Mesenchymal stem cell (in vitro differentiated cells and primary cell): Measurements from ENCODE around the gene TAS2R39. TPM values are rescaled to one million over a fixed set of nuclear protein-coding genes. Genes with fewer than 3 reads are reported as not detected.

Experiments used
- DNase-seq: peaks from one replicate; pipeline ENCODE4 v3.0.0-alpha.2; 2013
- H2AFZ ChIP-seq: one replicate; pipeline ENCODE4 v1.6.1; 2013; ENCODE audit warnings: low read depth, mild to moderate bottlenecking, control low read depth, inconsistent platforms, low read length, moderate library complexity
- H2AK5ac ChIP-seq: 2 replicates; pipeline ENCODE4 v1.6.1; 2013; ENCODE audit warnings: low read length, moderate library complexity, mild to moderate bottlenecking, inconsistent platforms; ENCODE audit not compliant: severe bottlenecking
- H2BK120ac ChIP-seq: one replicate; pipeline ENCODE4 v1.6.1; 2013; ENCODE audit warnings: low read depth, mild to moderate bottlenecking, inconsistent platforms, low read length, moderate library complexity
- H2BK12ac ChIP-seq, 2 experiments: one replicate each; pipeline ENCODE4 v1.6.1; 2013; ENCODE audit warnings: inconsistent platforms in 2 of 2, low read length in 2 of 2, mild to moderate bottlenecking in 2 of 2, moderate library complexity in 2 of 2, control low read depth in 1 of 2
- H2BK15ac ChIP-seq: one replicate; pipeline ENCODE4 v1.6.1; 2013; ENCODE audit warnings: mild to moderate bottlenecking, low read depth, inconsistent platforms; ENCODE audit not compliant: poor library complexity, severe bottlenecking
- H2BK5ac ChIP-seq: 2 replicates; pipeline ENCODE4 v1.6.1; 2013; ENCODE audit warnings: low read depth, mild to moderate bottlenecking, low read length, control low read depth, inconsistent platforms; ENCODE audit not compliant: poor library complexity, severe bottlenecking
- H3K14ac ChIP-seq, 2 experiments: one replicate each; pipeline ENCODE4 v1.6.1; 2013; ENCODE audit warnings: inconsistent platforms in 2 of 2, low read length in 2 of 2, control low read depth in 1 of 2, mild to moderate bottlenecking in 1 of 2, moderate library complexity in 1 of 2
- H3K18ac ChIP-seq, 2 experiments: one replicate each; pipeline ENCODE4 v1.6.1; 2013; ENCODE audit warnings: inconsistent platforms in 2 of 2, low read length in 2 of 2, control low read depth in 1 of 2, low read depth in 1 of 2, mild to moderate bottlenecking in 1 of 2
- H3K23ac ChIP-seq, 2 experiments: one replicate each; pipeline ENCODE4 v1.6.1; 2013; ENCODE audit warnings: inconsistent platforms in 2 of 2, low read length in 2 of 2, mild to moderate bottlenecking in 2 of 2, moderate library complexity in 2 of 2, control low read depth in 1 of 2
- H3K27ac ChIP-seq: 2 replicates; pipeline ENCODE4 v1.5.1; 2013; ENCODE audit warnings: mild to moderate bottlenecking, moderate library complexity, low read length, control low read depth, inconsistent platforms; ENCODE audit not compliant: poor library complexity, severe bottlenecking
- H3K27me3 ChIP-seq, 2 experiments: 2 replicates each; pipeline versions ENCODE4 v1.6.1 to v1.7.0; 2013; ENCODE audit warnings: low read length in 2 of 2, mild to moderate bottlenecking in 2 of 2, moderate library complexity in 2 of 2, control low read depth in 1 of 2, inconsistent platforms in 1 of 2; ENCODE audit not compliant: control insufficient read depth in 1 of 2, insufficient read depth in 1 of 2
- H3K36me3 ChIP-seq, 2 experiments: 2 replicates each; pipeline versions ENCODE4 v1.6.1 to v1.7.0; 2013; ENCODE audit warnings: low read length in 2 of 2, control low read depth in 1 of 2, inconsistent platforms in 1 of 2, low read depth in 1 of 2, mild to moderate bottlenecking in 1 of 2; ENCODE audit not compliant: insufficient read depth in 2 of 2, control insufficient read depth in 1 of 2
- H3K4ac ChIP-seq, 2 experiments: one replicate each; pipeline ENCODE4 v1.6.1; 2013; ENCODE audit warnings: inconsistent platforms in 2 of 2, low read length in 2 of 2, mild to moderate bottlenecking in 2 of 2, moderate library complexity in 2 of 2, control low read depth in 1 of 2, low read depth in 1 of 2
- H3K4me1 ChIP-seq: 2 replicates; pipeline ENCODE4 v1.6.1; 2013; ENCODE audit warnings: low read depth, low read length, control low read depth; ENCODE audit not compliant: control insufficient read depth, insufficient read depth
- H3K4me2 ChIP-seq: 2 replicates; pipeline ENCODE4 v1.6.1; 2013; ENCODE audit warnings: low read length, mild to moderate bottlenecking, inconsistent platforms; ENCODE audit not compliant: poor library complexity, severe bottlenecking
- H3K4me3 ChIP-seq, 2 experiments: 2 replicates each; pipeline versions ENCODE4 v1.5.1 to v1.7.0; 2013; ENCODE audit warnings: low read length in 2 of 2, mild to moderate bottlenecking in 2 of 2, control low read depth in 1 of 2, low read depth in 1 of 2; ENCODE audit not compliant: insufficient read depth in 1 of 2
- H3K79me1 ChIP-seq: replicated peaks from 2 replicates; pipeline ENCODE4 v1.6.1; 2013; ENCODE audit warnings: mild to moderate bottlenecking, control low read depth, low read length, inconsistent platforms; ENCODE audit not compliant: poor library complexity, severe bottlenecking
- H3K9ac ChIP-seq: 2 replicates; pipeline ENCODE4 v1.7.0; 2013; ENCODE audit warnings: mild to moderate bottlenecking, low read length, moderate library complexity
- H3K9me3 ChIP-seq: 2 replicates; pipeline ENCODE4 v1.7.0; 2013; ENCODE audit warnings: mild to moderate bottlenecking, low read length; ENCODE audit not compliant: control insufficient read depth
- H4K8ac ChIP-seq: one replicate; pipeline ENCODE4 v1.6.1; 2013; ENCODE audit warnings: inconsistent platforms, mild to moderate bottlenecking, low read length, moderate library complexity
- H4K91ac ChIP-seq: one replicate; pipeline ENCODE4 v1.6.1; 2013; ENCODE audit warnings: mild to moderate bottlenecking, low read length, inconsistent platforms
- WGBS: methylation state at CpG from one replicate; pipeline ENCODE4 v1.1.7; 2013; ENCODE audit warnings: mixed read lengths; 5-methylcytosine and 5-hydroxymethylcytosine counted together
- polyA plus RNA-seq, 2 experiments: library from polyadenylated mRNA; stranded (reverse); fragments of 200-250 nt; gene quantifications; one replicate each; pipeline ENCODE4 v1.2.3, GENCODE V29; 2013

Gene TAS2R39
- not detected for polyA plus RNA-seq (2013, experiment 1 of 2)
- polyA plus RNA-seq (2013, experiment 2 of 2) = not detected

GRCh38 chr7:143183024-143183423 lies at the start of gene TAS2R39:
TSS of gene TAS2R39 (plus strand) at chr7:143183419. CDS start at chr7:143183419, 0 bp downstream.
- H3K27ac ChIP-seq = no peak within 1 kb of the TSS
- no peaks in the 10 kb centered on the region for H3K4me1 ChIP-seq
- no peak within 1 kb of the TSS for H3K4ac ChIP-seq
- H2BK12ac ChIP-seq = no peak within 1 kb of the TSS
- H2AK5ac ChIP-seq = no peak within 1 kb of the TSS
- no peak within 1 kb of the TSS for H3K4me2 ChIP-seq
- no peak within 1 kb of the TSS for H3K18ac ChIP-seq
- H3K36me3 ChIP-seq = no peaks in the 10 kb centered on the region
- H2BK120ac ChIP-seq = no peak within 1 kb of the TSS
- H4K8ac ChIP-seq = no peak within 1 kb of the TSS
- no peak within 1 kb of the TSS for H3K9ac ChIP-seq
- H3K4me3 ChIP-seq = no peak within 1 kb of the TSS
- WGBS = 71% methylated on average over 2 of the region's 3 CpGs
- H2AFZ ChIP-seq = no peak within 1 kb of the TSS
- no peak within 1 kb of the TSS for H4K91ac ChIP-seq
- H2BK15ac ChIP-seq = no peak within 1 kb of the TSS
- no peak within 1 kb of the TSS for H3K23ac ChIP-seq
- H3K9me3 ChIP-seq = peaks cover 7% of the 10 kb centered on the region
- H3K27me3 ChIP-seq = peaks cover 0 to 3% of the 10 kb centered on the region in 2 experiments
- H3K79me1 ChIP-seq = no peaks in the 10 kb centered on the region
- H3K14ac ChIP-seq = no peak within 1 kb of the TSS
- DNase-seq = no peak
- H2BK5ac ChIP-seq = no peak within 1 kb of the TSS

GRCh38 chr7:143147070-143147469 lies 36.1 kb upstream of the TAS2R39 start:
- no peak overlapping the region for H3K4me2 ChIP-seq
- H2BK120ac ChIP-seq = no peak overlapping the region
- H3K18ac ChIP-seq = no peak overlapping the region
- no peaks in the 10 kb centered on the region for H3K4me1 ChIP-seq
- H4K91ac ChIP-seq = no peak overlapping the region
- no peak overlapping the region for H3K4me3 ChIP-seq
- H2AFZ ChIP-seq = no peak overlapping the region
- H3K9ac ChIP-seq = no peak overlapping the region
- DNase-seq = no peak
- H3K27ac ChIP-seq = no peak overlapping the region
- H3K9me3 ChIP-seq = no peaks in the 10 kb centered on the region
- no peak overlapping the region for H2BK15ac ChIP-seq
- H3K14ac ChIP-seq = no peak overlapping the region
- H2BK5ac ChIP-seq = no peak overlapping the region
- H2BK12ac ChIP-seq = no peak overlapping the region
- no peak overlapping the region for H3K4ac ChIP-seq
- no peak overlapping the region for H4K8ac ChIP-seq
- no peaks in the 10 kb centered on the region for H3K79me1 ChIP-seq
- no peaks in the 10 kb centered on the region for H3K27me3 ChIP-seq
- no peak overlapping the region for H3K23ac ChIP-seq
- H3K36me3 ChIP-seq = no peaks in the 10 kb centered on the region
- no peak overlapping the region for H2AK5ac ChIP-seq

DNA sequence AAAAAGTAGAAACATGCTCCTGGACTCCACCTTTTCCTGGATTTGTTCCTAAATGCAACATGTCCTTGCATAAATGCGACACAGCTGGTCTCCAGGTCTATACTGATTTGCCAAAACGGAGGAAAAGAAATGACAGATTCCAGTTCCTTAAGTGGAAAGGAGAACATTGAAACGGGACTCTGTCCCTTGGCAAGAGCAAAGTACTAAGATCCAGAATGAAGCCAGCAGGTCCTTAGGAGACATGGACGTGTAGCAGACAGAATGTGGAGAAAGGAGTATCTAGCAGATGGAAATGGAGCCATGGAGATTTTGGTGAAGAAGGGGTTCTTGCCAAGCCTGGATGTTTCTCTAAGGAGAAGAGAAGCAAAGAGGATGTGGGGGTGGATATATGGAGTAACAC lies 35.2 kb upstream of the TAS2R39 start:
- Histone ChIP-seq H3K9me3 (no peaks in the 10 kb centered on the region), H3K27ac (no peak overlapping the region), H2AFZ (no peak overlapping the region), H4K8ac (no peak overlapping the region), H3K36me3 (no peaks in the 10 kb centered on the region), H3K4me1 (no peaks in the 10 kb centered on the region), H3K9ac (no peak overlapping the region), H2BK15ac (no peak overlapping the region), H2AK5ac (no peak overlapping the region), H3K18ac (no peak overlapping the region), H4K91ac (no peak overlapping the region), H3K4me2 (no peak overlapping the region), H3K14ac (no peak overlapping the region), H3K79me1 (no peaks in the 10 kb centered on the region), H3K23ac (no peak overlapping the region), H2BK12ac (no peak overlapping the region), H2BK120ac (no peak overlapping the region), H3K4me3 (no peak overlapping the region), H3K27me3 (no peaks in the 10 kb centered on the region), H3K4ac (no peak overlapping the region), H2BK5ac (no peak overlapping the region)
- DNase-seq = no peak
- WGBS = 40% methylated on average over 4 of the region's 4 CpGs

DNA sequence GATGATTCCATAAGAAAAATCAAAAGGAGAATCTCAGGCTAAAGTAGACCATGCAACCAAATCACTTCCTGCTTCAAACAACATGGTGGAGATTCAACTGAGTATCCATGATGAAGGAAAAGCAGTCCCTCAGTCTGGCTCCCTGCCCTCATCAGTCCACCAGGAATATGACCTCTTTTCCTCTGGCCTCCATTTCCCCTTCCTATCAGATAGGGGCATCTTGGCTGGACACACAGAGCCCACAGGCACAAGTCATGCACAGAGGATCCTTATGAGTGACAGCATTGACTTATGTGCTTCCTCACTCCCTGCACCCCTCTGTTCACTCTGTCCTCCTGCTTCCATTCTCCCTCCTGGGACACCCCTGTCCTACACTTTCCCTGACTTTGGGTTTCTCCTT lies 34.6 kb upstream of the TAS2R39 start:
- no peak overlapping the region for H3K4me3 ChIP-seq
- H3K9ac ChIP-seq = no peak overlapping the region
- no peak overlapping the region for H3K18ac ChIP-seq
- no peaks in the 10 kb centered on the region for H3K79me1 ChIP-seq
- H2AFZ ChIP-seq = no peak overlapping the region
- no peak overlapping the region for H3K4me2 ChIP-seq
- no peak for DNase-seq
- no peak overlapping the region for H3K14ac ChIP-seq
- H2BK12ac ChIP-seq = no peak overlapping the region
- H3K9me3 ChIP-seq = no peaks in the 10 kb centered on the region
- no peaks in the 10 kb centered on the region for H3K4me1 ChIP-seq
- no peak overlapping the region for H3K4ac ChIP-seq
- no peak overlapping the region for H3K23ac ChIP-seq
- H4K8ac ChIP-seq = no peak overlapping the region
- no peak overlapping the region for H2BK120ac ChIP-seq
- no peaks in the 10 kb centered on the region for H3K36me3 ChIP-seq
- H3K27me3 ChIP-seq = no peaks in the 10 kb centered on the region
- no peak overlapping the region for H3K27ac ChIP-seq
- no peak overlapping the region for H2BK15ac ChIP-seq
- H4K91ac ChIP-seq = no peak overlapping the region
- no peak overlapping the region for H2BK5ac ChIP-seq
- no peak overlapping the region for H2AK5ac ChIP-seq
